ENCODE results near the gene PARP4.

DNA sequence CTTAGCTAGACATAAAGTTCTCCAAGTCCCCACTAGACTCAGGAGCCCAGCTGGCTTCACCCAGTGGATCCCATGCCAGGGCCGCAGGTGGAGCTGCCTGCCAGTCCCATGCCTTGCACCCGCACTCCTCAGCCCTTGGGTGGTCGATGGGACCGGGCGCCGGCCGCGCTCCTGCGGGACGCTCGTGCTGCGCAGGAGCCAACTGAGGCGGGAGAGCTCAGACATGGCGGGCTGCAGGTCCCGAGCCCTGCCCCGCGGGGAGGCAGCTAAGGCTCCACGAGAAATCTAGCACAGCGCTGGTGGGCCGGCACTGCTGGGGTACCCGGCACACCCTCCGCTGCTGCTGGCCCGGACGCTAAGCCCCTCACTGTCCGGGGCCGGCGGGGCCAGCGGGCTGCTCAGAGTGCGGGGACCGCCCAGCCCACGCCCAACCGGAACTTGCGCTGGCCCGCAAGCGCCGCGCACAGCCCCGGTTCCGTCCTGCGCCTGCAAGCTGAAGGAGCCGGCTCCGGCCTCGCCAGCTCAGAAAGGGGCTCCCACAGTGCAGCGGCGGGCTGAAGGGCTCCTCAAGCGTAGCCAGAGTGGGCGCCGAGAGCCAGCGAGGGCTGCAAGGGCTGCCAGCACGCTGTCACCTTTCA is 5.8 kb downstream of the PARP4 start:
- TF ChIP-seq, protein P1, sequence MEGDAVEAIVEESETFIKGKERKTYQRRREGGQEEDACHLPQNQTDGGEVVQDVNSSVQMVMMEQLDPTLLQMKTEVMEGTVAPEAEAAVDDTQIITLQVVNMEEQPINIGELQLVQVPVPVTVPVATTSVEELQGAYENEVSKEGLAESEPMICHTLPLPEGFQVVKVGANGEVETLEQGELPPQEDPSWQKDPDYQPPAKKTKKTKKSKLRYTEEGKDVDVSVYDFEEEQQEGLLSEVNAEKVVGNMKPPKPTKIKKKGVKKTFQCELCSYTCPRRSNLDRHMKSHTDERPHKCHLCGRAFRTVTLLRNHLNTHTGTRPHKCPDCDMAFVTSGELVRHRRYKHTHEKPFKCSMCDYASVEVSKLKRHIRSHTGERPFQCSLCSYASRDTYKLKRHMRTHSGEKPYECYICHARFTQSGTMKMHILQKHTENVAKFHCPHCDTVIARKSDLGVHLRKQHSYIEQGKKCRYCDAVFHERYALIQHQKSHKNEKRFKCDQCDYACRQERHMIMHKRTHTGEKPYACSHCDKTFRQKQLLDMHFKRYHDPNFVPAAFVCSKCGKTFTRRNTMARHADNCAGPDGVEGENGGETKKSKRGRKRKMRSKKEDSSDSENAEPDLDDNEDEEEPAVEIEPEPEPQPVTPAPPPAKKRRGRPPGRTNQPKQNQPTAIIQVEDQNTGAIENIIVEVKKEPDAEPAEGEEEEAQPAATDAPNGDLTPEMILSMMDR (conservative IDR thresholded peaks at IDR 0.05 in 1 of 2, IDR thresholded peaks at IDR 0.05 in 1 of 2; ENCODE audit: extremely low read depth in 1 of 2, insufficient read depth in 1 of 2, low read depth in 1 of 2, low read length in 2 of 2): no peak
- TF ChIP-seq EZH2 (IDR thresholded peaks at IDR 0.05; ENCODE audit: borderline replicate concordance, low read length): no peak

All from mammary epithelial cell (primary cell).